Stimulated activated CD4-positive, alpha-beta T cell treated with anti-CD3 and anti-CD28 coated beads, Interleukin-12 subunit alpha, Interleukin-12 subunit beta, amount 100 ng/mL, for 4 hours (primary cell): ENCODE results near the gene TTC7B.
A peak's percentile ranks its signal among the peaks of the same experiment; 100 is the strongest.

Experiments
- DNase-seq: peaks from one replicate; pipeline ENCODE4 v3.0.0-alpha.2; 2020

The TTC7B gene

GRCh38 chr14:90699016-90699415 is 117.2 kb downstream of the TTC7B start:
- no peak for DNase-seq

- no peak for DNase-seq
Observed at GRCh38 chr14:90698379-90698869, 117.8 kb downstream of the TTC7B start.

GRCh38 chr14:90697577-90698206 is 118.5 kb downstream of the TTC7B start:
- peak; percentile 71 for DNase-seq

- DNase-seq, result no peak
Observed at GRCh38 chr14:90697132-90697531, 119.1 kb downstream of the TTC7B start.

GRCh38 chr14:90696720-90697119 is 119.5 kb downstream of the TTC7B start:
- no peak for DNase-seq

GRCh38 chr14:90695997-90696660 is 120.1 kb downstream of the TTC7B start:
- no peak for DNase-seq

GRCh38 chr14:90693413-90693812 is 122.8 kb downstream of the TTC7B start:
- no peak for DNase-seq

- no peak for DNase-seq
Observed at GRCh38 chr14:90692826-90693225, 123.4 kb downstream of the TTC7B start.

GRCh38 chr14:90692061-90692460 is 124.2 kb downstream of the TTC7B start:
- no peak for DNase-seq

GRCh38 chr14:90691627-90692026 is 124.6 kb downstream of the TTC7B start:
- DNase-seq, result no peak

GRCh38 chr14:90687680-90688079 is 128.6 kb downstream of the TTC7B start:
- DNase-seq, result no peak

- DNase-seq, result no peak
Observed at GRCh38 chr14:90682615-90683014, 133.6 kb downstream of the TTC7B start.

- DNase-seq, result no peak
Observed at GRCh38 chr14:90681929-90682328, 134.3 kb downstream of the TTC7B start.

GRCh38 chr14:90678846-90679362 is 137.3 kb downstream of the TTC7B start:
- no peak for DNase-seq

GRCh38 chr14:90678420-90678819 is 137.8 kb downstream of the TTC7B start:
- DNase-seq, result no peak

GRCh38 chr14:90677484-90678050 is 138.7 kb downstream of the TTC7B start:
- no peak for DNase-seq

GRCh38 chr14:90676912-90677311 is 139.3 kb downstream of the TTC7B start:
- no peak for DNase-seq

- DNase-seq, result no peak
Observed at GRCh38 chr14:90676356-90676755, 139.9 kb downstream of the TTC7B start.

GRCh38 chr14:90675399-90675798 is 140.8 kb downstream of the TTC7B start:
- DNase-seq, result no peak

GRCh38 chr14:90674716-90675115 is 141.5 kb downstream of the TTC7B start:
- DNase-seq, result no peak

GRCh38 chr14:90674043-90674670 is 142.1 kb downstream of the TTC7B start:
- DNase-seq, result no peak

- DNase-seq, result no peak
Observed at GRCh38 chr14:90671382-90672234, 144.6 kb downstream of the TTC7B start.

GRCh38 chr14:90669731-90670130 is 146.5 kb downstream of the TTC7B start:
- DNase-seq, result no peak
